Endodermal cell (in vitro differentiated cells): Measurements from ENCODE around the gene ZFTA. TPM values are rescaled to one million over a fixed set of nuclear protein-coding genes. Genes with fewer than 3 reads are reported as not detected.

Experiments used
- DNase-seq: peaks from one replicate; pipeline ENCODE4 v3.0.0-alpha.2; 2017
- H3K27ac ChIP-seq: 2 replicates; pipeline ENCODE4 v1.5.1; 2013; ENCODE audit warnings: mild to moderate bottlenecking, low read depth, low read length, moderate library complexity
- H3K27me3 ChIP-seq: 2 replicates; pipeline ENCODE4 v1.6.1; 2013; ENCODE audit warnings: mild to moderate bottlenecking, low read length, moderate library complexity; ENCODE audit not compliant: insufficient read depth, control insufficient read depth, poor library complexity, severe bottlenecking
- H3K36me3 ChIP-seq: 2 replicates; pipeline ENCODE4 v1.7.0; 2013; ENCODE audit warnings: mild to moderate bottlenecking, low read length, moderate library complexity; ENCODE audit not compliant: control insufficient read depth, insufficient read depth
- H3K4me1 ChIP-seq: one replicate; pipeline ENCODE4 v1.7.0; 2013; ENCODE audit warnings: low read length; ENCODE audit not compliant: control insufficient read depth, insufficient read depth
- H3K4me3 ChIP-seq: 2 replicates; pipeline ENCODE4 v1.5.1; 2013; ENCODE audit warnings: mild to moderate bottlenecking, low read length, moderate library complexity
- H3K9ac ChIP-seq: 2 replicates; pipeline ENCODE4 v1.6.1; 2013; ENCODE audit warnings: mild to moderate bottlenecking, low read length, moderate library complexity; ENCODE audit not compliant: poor library complexity, severe bottlenecking; ENCODE audit errors: extremely low read depth
- H3K9me3 ChIP-seq: 2 replicates; pipeline ENCODE4 v1.6.1; 2013; ENCODE audit warnings: mild to moderate bottlenecking, low read length, moderate library complexity; ENCODE audit not compliant: control insufficient read depth
- H3K27ac Mint-ChIP-seq: 2 replicates; pipeline ENCODE4 v1.8.0; 2020; ENCODE audit warnings: mixed read lengths
- H3K27me3 Mint-ChIP-seq: 2 replicates; pipeline ENCODE4 v1.8.0; 2021; ENCODE audit warnings: mild to moderate bottlenecking, mixed read lengths; ENCODE audit not compliant: insufficient read depth
- H3K36me3 Mint-ChIP-seq: 2 replicates; pipeline ENCODE4 v1.8.0; 2020; ENCODE audit warnings: low read depth, mixed read lengths
- H3K4me1 Mint-ChIP-seq: 2 replicates; pipeline ENCODE4 v1.8.0; 2020; ENCODE audit warnings: mixed read lengths
- H3K4me3 Mint-ChIP-seq: 2 replicates; pipeline ENCODE4 v1.8.0; 2020; ENCODE audit warnings: mild to moderate bottlenecking, moderate library complexity, mixed read lengths
- H3K9me3 Mint-ChIP-seq: 2 replicates; pipeline ENCODE4 v1.8.0; 2020; ENCODE audit warnings: mild to moderate bottlenecking, mixed read lengths
- WGBS, 2 experiments: methylation state at CpG; one replicate each; pipeline versions ENCODE4 v1.1.5 to v1.1.7; 2013; ENCODE audit warnings: missing lambda C conversion rate in 2 of 2, mixed read lengths in 1 of 2; ENCODE audit not compliant: insufficient coverage in 1 of 2, insufficient read length in 1 of 2; 5-methylcytosine and 5-hydroxymethylcytosine counted together
- total RNA-seq, 2 donors: library from RNA; stranded (reverse); fragmentation: NEBNext Ultra II Directional in 1 of 2; extraction: Animal tissue kit (Norgen Biotek cat#: 25700) in 1 of 2; gene quantifications; 2 replicates in 1 of 2; 3 replicates in 1 of 2; pipeline ENCODE4 v1.2.1, GENCODE V29; 2021
- TF ChIP-seq, protein P1 (sequence below): fragments of 200-600 bp; sonication (generic); conservative IDR thresholded peaks from 2 replicates; pipeline ENCODE4 v1.5.0; 2021; ENCODE audit warnings: antibody characterized with exemption, mild to moderate bottlenecking

Gene ZFTA
- total RNA-seq, 2 donors from 2014 or later, result 31.9 to 38.0 TPM

DNA sequence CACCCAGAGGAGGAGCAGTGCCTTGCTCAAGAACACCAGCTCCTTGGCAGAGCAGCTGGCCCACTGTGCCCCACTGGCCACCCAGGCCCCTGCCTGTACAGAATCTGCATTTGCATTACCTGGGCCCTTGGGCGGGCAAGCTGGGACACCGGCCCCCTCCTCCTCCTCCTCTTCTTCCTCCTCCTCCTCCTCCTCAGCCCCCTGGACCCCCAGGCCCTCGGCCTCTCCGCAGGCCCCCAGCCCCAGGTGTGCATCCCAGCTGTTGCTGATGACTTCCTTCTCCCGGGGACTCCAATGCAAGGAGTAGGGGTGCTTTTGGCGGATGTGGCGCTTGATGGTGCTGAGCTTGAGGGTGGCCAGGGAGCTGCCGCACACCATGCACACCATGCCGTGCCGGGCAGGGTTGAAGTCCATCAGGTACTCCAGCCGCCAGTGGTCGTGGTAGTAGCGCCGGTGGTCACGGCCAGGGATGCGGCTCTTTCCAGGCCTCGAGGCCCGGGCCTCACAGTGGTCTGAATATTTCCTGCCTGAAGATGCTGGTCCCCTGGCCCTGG, 2.8 kb downstream of the ZFTA start:
- H3K4me3 Mint-ChIP-seq, result peak overlapping the region; percentile 91
- Histone ChIP-seq H3K9me3 (no peaks in the 10 kb centered on the region), H3K4me1 (peaks cover 5% of the 10 kb centered on the region), H3K9ac (no peak overlapping the region), H3K27ac (no peak overlapping the region), H3K27me3 (peaks cover 12% of the 10 kb centered on the region), H3K4me3 (no peak overlapping the region), H3K36me3 (peaks cover 4% of the 10 kb centered on the region)
- DNase-seq, result no peak
- H3K27me3 Mint-ChIP-seq, result peaks cover 11% of the 10 kb centered on the region
- peaks cover 35% of the 10 kb centered on the region for H3K4me1 Mint-ChIP-seq
- TF ChIP-seq, protein P1, sequence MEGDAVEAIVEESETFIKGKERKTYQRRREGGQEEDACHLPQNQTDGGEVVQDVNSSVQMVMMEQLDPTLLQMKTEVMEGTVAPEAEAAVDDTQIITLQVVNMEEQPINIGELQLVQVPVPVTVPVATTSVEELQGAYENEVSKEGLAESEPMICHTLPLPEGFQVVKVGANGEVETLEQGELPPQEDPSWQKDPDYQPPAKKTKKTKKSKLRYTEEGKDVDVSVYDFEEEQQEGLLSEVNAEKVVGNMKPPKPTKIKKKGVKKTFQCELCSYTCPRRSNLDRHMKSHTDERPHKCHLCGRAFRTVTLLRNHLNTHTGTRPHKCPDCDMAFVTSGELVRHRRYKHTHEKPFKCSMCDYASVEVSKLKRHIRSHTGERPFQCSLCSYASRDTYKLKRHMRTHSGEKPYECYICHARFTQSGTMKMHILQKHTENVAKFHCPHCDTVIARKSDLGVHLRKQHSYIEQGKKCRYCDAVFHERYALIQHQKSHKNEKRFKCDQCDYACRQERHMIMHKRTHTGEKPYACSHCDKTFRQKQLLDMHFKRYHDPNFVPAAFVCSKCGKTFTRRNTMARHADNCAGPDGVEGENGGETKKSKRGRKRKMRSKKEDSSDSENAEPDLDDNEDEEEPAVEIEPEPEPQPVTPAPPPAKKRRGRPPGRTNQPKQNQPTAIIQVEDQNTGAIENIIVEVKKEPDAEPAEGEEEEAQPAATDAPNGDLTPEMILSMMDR, result no peak
- H3K27ac Mint-ChIP-seq, result peak overlapping the region; percentile 73
- WGBS, 2 experiments, result 87 to 93% methylated on average over 8 to 18 of the region's 18 CpGs
- peaks cover 2% of the 10 kb centered on the region for H3K36me3 Mint-ChIP-seq
- H3K9me3 Mint-ChIP-seq, result no peaks in the 10 kb centered on the region

DNA sequence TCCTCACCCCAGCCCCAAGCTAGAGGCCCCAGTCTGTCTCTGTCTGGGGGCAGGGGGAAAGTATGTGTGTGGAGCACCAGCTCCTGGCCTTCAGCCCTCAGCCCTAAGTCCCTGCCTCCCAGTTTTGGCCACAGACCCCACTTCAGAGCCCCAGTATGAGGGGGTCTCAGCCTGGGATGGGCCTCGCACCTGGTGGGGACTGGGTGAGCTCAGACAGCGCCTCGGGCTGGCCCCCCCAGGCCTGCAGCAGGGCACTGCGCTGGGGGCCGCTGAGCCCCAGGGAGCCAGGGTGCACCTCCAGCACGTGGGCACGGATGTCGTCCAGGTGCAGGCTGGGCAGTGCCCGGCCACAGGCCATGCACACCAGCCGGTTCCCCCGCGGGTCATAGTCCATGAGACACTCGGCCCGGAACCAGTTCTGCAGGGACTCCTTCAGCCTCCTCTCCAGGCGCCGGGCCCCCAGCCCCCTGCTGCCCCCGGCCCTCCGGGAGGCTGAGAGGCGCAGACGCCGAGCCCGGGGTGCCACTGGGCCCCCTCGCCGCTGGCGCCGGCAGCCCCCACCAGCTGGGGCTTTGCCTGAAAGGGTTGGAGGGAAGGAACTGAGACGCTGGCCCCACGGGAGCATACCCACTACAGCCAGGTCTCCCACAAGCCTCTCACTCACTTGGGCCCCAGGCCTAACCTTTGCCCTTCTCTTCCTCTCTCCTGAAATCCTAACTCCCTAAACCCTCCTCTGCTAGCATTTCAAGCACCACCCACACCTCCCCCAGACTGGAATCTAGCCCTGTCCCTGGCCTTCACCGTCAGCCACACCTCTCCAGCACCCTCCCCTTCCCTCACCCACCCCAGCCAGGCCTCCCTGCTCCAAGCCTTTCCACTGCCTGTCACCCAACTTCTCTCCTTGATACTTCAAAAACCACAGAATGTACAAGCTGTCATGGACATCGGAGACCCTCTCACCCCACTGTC, 3.6 kb downstream of the ZFTA start:
- Mint-ChIP-seq H3K9me3 (no peaks in the 10 kb centered on the region), H3K27me3 (peaks cover 3% of the 10 kb centered on the region), H3K36me3 (peaks cover 8% of the 10 kb centered on the region), H3K27ac (peak overlapping the region; percentile 73), H3K4me1 (peaks cover 39% of the 10 kb centered on the region), H3K4me3 (peak overlapping the region; percentile 89)
- Histone ChIP-seq H3K4me1 (peaks cover 5% of the 10 kb centered on the region), H3K27me3 (peaks cover 4% of the 10 kb centered on the region), H3K36me3 (peaks cover 10% of the 10 kb centered on the region), H3K9me3 (no peaks in the 10 kb centered on the region), H3K27ac (peak overlapping the region; percentile 53), H3K9ac (no peak overlapping the region), H3K4me3 (no peak overlapping the region)
- peak; percentile 86 for DNase-seq
- WGBS, 2 experiments, result 73 to 80% methylated on average over 12 to 30 of the region's 30 CpGs
- TF ChIP-seq, protein P1, result no peak

GRCh38 chr11:63764340-63764678, 4.3 kb downstream of the ZFTA start:
- no peak for DNase-seq
- Histone ChIP-seq H3K4me3 (no peak overlapping the region), H3K36me3 (peaks cover 10% of the 10 kb centered on the region), H3K27me3 (no peaks in the 10 kb centered on the region), H3K4me1 (peaks cover 5% of the 10 kb centered on the region), H3K9me3 (no peaks in the 10 kb centered on the region), H3K9ac (no peak overlapping the region), H3K27ac (peak overlapping the region; percentile 53)
- Mint-ChIP-seq H3K36me3 (peaks cover 15% of the 10 kb centered on the region), H3K4me1 (peaks cover 39% of the 10 kb centered on the region), H3K9me3 (no peaks in the 10 kb centered on the region), H3K27me3 (no peaks in the 10 kb centered on the region), H3K4me3 (peak overlapping the region; percentile 89), H3K27ac (no peak overlapping the region)
- 23% methylated on average over 23 of the region's 23 CpGs; no CpG with 5 or more reads in 1 of the 2 experiments for WGBS, 2 experiments
- TF ChIP-seq, protein P1, result no peak
